C4-2B (cell line): Measurements from ENCODE around the gene MAGI2.

Experiments used
- H3K27ac ChIP-seq: fragments of 450-650 bp; 2 replicates; pipeline ENCODE4 v1.5.1; 2017
- ZFX ChIP-seq: fragments of 450-650 bp; IDR thresholded peaks from 2 replicates; pipeline ENCODE4 v1.6.1; 2017
- TF ChIP-seq, protein P1 (sequence below): fragments of 450-650 bp; conservative IDR thresholded peaks from 2 replicates; pipeline ENCODE4 v1.5.1; 2017; ENCODE audit warnings: mild to moderate bottlenecking

The MAGI2 gene

DNA sequence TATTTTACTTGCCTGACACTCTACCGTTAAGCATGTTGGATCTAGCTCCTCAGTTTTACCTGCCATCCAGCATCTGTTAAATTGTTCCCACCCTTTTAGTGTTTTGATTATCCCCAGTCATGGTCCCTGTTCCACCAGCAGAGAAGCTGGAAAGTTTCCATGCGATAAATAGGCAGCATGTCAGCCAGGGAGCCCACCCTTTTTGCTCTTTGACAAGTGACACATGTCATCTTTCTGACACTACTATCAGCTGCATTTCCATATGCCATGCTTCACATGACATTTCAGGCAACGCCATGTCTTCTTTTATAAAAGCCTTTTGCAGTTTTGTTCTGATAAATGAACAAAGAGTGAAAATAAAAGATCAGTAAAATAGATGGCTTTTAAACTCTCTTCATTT lies 310.8 kb downstream of the MAGI2 start:
- no peak overlapping the region for H3K27ac ChIP-seq
- TF ChIP-seq, protein P1, sequence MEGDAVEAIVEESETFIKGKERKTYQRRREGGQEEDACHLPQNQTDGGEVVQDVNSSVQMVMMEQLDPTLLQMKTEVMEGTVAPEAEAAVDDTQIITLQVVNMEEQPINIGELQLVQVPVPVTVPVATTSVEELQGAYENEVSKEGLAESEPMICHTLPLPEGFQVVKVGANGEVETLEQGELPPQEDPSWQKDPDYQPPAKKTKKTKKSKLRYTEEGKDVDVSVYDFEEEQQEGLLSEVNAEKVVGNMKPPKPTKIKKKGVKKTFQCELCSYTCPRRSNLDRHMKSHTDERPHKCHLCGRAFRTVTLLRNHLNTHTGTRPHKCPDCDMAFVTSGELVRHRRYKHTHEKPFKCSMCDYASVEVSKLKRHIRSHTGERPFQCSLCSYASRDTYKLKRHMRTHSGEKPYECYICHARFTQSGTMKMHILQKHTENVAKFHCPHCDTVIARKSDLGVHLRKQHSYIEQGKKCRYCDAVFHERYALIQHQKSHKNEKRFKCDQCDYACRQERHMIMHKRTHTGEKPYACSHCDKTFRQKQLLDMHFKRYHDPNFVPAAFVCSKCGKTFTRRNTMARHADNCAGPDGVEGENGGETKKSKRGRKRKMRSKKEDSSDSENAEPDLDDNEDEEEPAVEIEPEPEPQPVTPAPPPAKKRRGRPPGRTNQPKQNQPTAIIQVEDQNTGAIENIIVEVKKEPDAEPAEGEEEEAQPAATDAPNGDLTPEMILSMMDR = no peak
- TF ChIP-seq ZFX = no peak

DNA sequence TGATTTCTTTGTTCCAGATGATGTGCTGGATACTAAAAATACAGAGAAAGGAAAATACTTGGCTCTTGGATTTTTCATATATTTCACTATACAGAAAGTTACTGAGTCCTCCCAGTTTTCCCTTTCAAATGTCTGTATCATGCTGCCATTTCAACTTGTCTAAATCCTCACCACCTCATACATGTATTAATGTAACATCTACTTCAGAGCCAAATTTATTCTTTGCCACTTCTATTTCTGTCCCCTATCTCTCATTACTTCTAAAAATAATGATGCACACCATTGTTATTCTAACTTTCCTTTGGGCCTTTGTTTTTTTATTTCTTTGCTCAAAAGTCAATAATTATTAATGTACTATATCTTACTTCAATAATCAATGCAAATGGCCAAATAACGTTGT lies 312.2 kb downstream of the MAGI2 start:
- no peak overlapping the region for H3K27ac ChIP-seq
- TF ChIP-seq, protein P1 = no peak
- TF ChIP-seq ZFX = no peak

DNA sequence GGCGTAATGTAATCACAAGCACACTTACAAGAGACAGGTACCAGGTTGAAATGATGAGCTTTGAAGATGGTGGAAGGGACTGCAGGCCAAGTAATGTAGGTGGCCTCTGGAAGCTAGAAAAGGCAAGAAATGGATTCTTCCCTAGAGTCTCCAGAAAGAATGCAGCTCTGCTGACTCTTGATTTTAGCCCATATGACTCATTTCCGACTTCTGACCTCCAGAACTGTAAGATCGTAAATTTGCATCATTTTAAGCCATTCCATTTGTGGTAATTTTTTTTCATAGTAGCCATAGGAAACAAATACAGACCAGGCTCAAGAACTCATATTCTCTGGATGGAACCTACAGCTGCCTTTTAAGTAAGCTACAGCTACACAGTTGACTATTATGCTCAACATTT lies 315.5 kb downstream of the MAGI2 start:
- TF ChIP-seq ZFX = no peak
- TF ChIP-seq, protein P1 = no peak

DNA sequence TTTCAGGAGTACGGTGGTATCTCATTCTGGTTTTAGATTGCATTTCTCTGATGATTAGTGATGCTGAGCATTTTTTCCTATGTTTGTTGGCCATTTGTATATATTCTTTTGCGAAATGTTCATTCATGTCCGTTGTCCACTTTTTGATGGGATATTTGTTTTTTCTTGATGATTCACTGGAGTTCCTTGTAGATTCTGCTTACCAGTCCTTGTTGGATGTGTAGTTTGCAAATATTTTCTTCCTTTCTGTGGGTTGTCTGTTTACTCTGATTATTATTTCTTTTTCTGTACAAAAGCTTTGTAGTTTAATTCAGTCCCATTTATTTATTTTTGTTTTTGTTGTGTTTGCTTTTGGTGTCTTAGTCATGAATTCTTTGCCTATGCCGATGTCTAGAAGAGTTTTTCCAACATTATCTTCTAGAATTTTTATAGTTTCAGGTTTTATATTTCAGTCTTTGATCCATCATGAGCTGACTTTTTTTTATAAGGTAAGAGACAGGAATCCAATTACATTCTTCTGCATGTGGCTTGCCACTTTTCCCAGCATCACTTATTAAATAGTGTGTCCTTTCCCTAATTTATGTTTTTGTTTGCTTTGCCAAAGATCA lies 320.5 kb downstream of the MAGI2 start:
- TF ChIP-seq, protein P1 = no peak
- no peak for TF ChIP-seq ZFX
- no peak overlapping the region for H3K27ac ChIP-seq

More for the DNA sequence above, 315.5 kb downstream of the MAGI2 start:
- H3K27ac ChIP-seq = no peak overlapping the region

DNA sequence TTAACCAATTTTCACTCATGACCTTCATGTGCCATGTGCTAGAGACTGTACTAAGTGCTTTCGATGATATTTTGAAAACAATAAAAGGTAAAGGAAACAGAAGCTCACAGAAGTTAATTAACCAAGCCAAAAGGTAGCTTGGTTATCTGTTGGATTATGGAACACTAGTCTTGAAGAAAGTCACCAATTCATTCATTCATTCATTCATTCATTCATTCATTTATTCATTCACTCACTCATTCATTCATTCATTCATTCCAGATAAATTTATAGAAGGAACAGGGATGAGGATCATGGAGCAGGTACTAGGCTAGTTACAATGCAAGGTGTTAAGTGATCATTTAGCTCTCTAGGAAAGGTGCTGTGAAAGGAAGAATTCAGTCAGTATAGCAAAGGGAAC lies 322.8 kb downstream of the MAGI2 start:
- H3K27ac ChIP-seq = no peak overlapping the region
- TF ChIP-seq, protein P1 = no peak
- no peak for TF ChIP-seq ZFX

DNA sequence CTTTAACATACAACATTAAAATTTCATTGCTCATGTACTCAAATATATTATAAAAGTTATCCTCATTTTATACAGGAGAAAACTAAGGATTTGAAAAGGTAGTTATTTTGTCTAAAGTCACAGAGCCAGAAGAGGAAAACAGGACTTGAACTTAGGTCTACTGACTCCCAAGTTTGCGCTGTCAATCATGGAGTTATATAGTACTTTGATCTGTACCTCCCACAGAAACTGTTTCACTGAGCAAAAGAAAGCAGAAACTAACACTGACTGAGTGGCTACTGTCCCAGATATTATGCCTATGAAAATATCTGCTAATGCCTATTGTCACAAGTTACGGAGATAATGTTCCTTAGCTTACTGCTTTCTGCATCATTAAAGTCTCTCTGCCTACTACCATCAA lies 329.1 kb downstream of the MAGI2 start:
- TF ChIP-seq ZFX = no peak
- TF ChIP-seq, protein P1 = no peak
- no peak overlapping the region for H3K27ac ChIP-seq

DNA sequence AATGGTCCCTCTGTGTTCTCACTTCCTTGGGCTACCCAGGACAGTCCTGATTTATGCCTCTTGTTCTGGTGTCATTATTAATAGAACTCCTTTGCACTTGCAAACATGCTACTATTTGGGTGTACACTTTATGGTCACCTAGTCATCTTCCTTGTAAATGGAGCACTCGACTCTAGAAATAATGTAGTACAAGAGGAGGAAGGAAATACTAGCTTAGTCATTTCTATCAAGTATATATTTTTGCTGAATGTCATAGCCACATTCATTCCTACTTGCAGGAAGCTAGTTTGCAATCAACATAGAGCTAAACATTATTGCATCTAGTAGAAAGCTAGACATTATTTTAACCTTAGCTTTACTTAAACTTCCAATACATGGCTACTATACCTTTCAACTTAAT lies 335.3 kb downstream of the MAGI2 start:
- TF ChIP-seq, protein P1 = no peak
- TF ChIP-seq ZFX = no peak
- no peak overlapping the region for H3K27ac ChIP-seq
